MM.1S (cell line): ENCODE results near the gene CITED4.

ENCODE experiments used
- DNase-seq: peaks from one replicate; pipeline ENCODE4 v3.0.0-alpha.2; 2015
- H2AFZ ChIP-seq: fragments of 300-600 bp; sonication (generic); 2 replicates; pipeline ENCODE4 v1.6.0; 2016; ENCODE audit warnings: antibody characterized with exemption, low read length
- H3F3A ChIP-seq: fragments of 300-600 bp; sonication (generic); 2 replicates; pipeline ENCODE4 v1.6.1; 2016; ENCODE audit warnings: mild to moderate bottlenecking, antibody characterized with exemption, low read length, moderate library complexity, mixed read lengths; ENCODE audit not compliant: insufficient read depth
- H3K27ac ChIP-seq: fragments of 300-600 bp; sonication (generic); 2 replicates; pipeline ENCODE4 v1.5.1; 2016; ENCODE audit warnings: mild to moderate bottlenecking, low read length
- H3K27me3 ChIP-seq: fragments of 300-600 bp; sonication (generic); replicated peaks from 2 replicates; pipeline ENCODE4 v1.6.0; 2016; ENCODE audit warnings: low read length; ENCODE audit not compliant: insufficient read depth
- H3K36me3 ChIP-seq: fragments of 300-600 bp; sonication (generic); replicated peaks from 2 replicates; pipeline ENCODE4 v1.6.1; 2016; ENCODE audit warnings: mild to moderate bottlenecking, low read length, mixed read lengths; ENCODE audit not compliant: insufficient read depth
- H3K4me1 ChIP-seq: fragments of 300-600 bp; sonication (generic); 2 replicates; pipeline ENCODE4 v1.6.1; 2016; ENCODE audit warnings: low read length, mixed read lengths
- H3K4me2 ChIP-seq: fragments of 300-600 bp; sonication (generic); 2 replicates; pipeline ENCODE4 v1.6.0; 2016; ENCODE audit warnings: low read depth, low read length
- H3K4me3 ChIP-seq: fragments of 300-600 bp; sonication (generic); 2 replicates; pipeline ENCODE4 v1.5.1; 2016; ENCODE audit warnings: low read length, mixed read lengths
- H3K79me2 ChIP-seq: fragments of 300-600 bp; sonication (generic); 2 replicates; pipeline ENCODE4 v1.6.1; 2016; ENCODE audit warnings: mixed run types, low read length, mixed read lengths
- H3K9ac ChIP-seq: fragments of 300-600 bp; sonication (generic); 2 replicates; pipeline ENCODE4 v1.6.1; 2016; ENCODE audit warnings: low read length, mixed read lengths
- H3K9me2 ChIP-seq: fragments of 300-600 bp; sonication (generic); replicated peaks from 2 replicates; pipeline ENCODE4 v1.6.1; 2016; ENCODE audit warnings: mild to moderate bottlenecking, low read length, mixed read lengths; ENCODE audit not compliant: insufficient read depth
- H3K9me3 ChIP-seq: fragments of 300-600 bp; sonication (generic); replicated peaks from 2 replicates; pipeline ENCODE4 v1.6.1; 2016; ENCODE audit warnings: mild to moderate bottlenecking, low read length, mixed read lengths; ENCODE audit not compliant: insufficient read depth
- H4K20me1 ChIP-seq: fragments of 300-600 bp; sonication (generic); 2 replicates; pipeline ENCODE4 v1.6.1; 2016; ENCODE audit warnings: mild to moderate bottlenecking, low read length, moderate library complexity, mixed read lengths; ENCODE audit not compliant: insufficient read depth
- EZH2 ChIP-seq: fragments of 300-600 bp; sonication (generic); optimal IDR thresholded peaks from 2 replicates; pipeline ENCODE3; 2017; ENCODE audit warnings: low read depth, mild to moderate bottlenecking, antibody characterized with exemption, low read length, mixed read lengths
- EZH2phosphoT487 ChIP-seq: fragments of 300-600 bp; sonication (generic); IDR thresholded peaks from 2 replicates; pipeline ENCODE4 v1.6.1; 2018; ENCODE audit warnings: antibody characterized with exemption, low read length
- TF ChIP-seq, protein P1 (sequence below): fragments of 300-600 bp; sonication (generic); IDR thresholded peaks from 2 replicates; pipeline ENCODE4 v1.5.1; 2016; ENCODE audit warnings: antibody characterized with exemption, low read length, mixed read lengths

Gene CITED4

DNA sequence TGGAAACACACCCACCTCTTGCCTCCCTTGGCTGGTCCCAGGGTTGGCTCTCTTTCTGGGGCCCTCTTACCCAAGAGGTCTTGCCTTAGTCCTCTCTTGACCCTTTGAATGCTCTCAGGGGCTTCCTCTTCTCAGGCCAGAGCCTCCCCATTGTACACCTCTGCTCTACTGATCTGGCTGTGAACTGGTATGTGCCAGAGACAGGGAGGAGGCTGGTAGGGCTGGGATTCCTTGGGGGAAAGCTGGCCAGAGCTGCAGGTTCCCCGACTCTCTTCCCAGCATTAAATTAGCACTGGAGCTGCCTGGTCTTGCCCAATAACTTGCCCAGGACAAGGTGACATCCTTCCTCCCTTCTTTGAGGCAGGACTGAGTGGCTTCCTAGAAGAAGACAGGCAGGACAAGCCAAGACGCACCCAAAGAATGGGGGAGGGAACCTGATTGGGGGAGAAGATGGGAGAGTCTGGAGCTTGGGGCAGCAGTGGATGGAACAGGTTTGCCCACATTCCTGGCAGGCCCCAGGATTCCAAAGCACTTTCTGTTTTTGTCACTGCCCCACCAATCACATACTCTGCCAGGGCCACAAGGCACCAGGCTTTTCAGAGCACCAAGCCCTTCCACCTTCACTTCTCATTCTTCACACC is 37.2 kb upstream of the CITED4 start:
- Histone ChIP-seq H3K9me2 (no peaks in the 10 kb centered on the region), H3K27me3 (no peaks in the 10 kb centered on the region), H3K9me3 (no peaks in the 10 kb centered on the region), H3K36me3 (no peaks in the 10 kb centered on the region), H3K4me1 (no peaks in the 10 kb centered on the region), H2AFZ (no peak overlapping the region), H3K4me3 (no peak overlapping the region), H3K9ac (no peak overlapping the region), H4K20me1 (no peaks in the 10 kb centered on the region), H3K27ac (no peak overlapping the region), H3F3A (no peaks in the 10 kb centered on the region), H3K79me2 (no peaks in the 10 kb centered on the region), H3K4me2 (no peak overlapping the region)
- no peak for TF ChIP-seq EZH2phosphoT487
- DNase-seq: no peak

DNA sequence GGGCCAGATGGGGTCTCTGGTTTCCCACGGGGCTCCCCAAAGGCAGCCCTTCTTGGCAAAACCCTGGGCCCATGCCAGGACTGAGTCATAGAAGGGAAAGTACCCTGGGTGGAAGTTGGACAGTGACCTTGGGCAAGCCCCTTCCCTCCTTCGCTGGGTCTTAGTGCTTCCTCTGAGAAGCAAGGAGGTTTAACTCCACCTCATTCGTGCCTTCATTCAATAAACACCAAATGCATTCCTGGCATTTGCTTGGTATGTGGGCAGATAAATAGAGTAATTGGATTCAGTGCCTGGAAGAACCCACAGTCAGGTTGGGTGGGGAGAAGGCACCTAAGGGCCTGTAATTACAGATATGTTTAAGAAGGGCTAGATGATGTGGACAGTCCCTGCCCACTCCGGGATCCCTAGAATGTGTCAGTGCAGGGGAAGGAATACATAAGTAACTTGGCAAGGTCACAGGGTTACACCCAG is 36.3 kb upstream of the CITED4 start:
- no peaks in the 10 kb centered on the region for H3K9me2 ChIP-seq
- no peak overlapping the region for H3K4me2 ChIP-seq
- no peaks in the 10 kb centered on the region for H3K9me3 ChIP-seq
- no peaks in the 10 kb centered on the region for H3F3A ChIP-seq
- H2AFZ ChIP-seq: no peak overlapping the region
- no peak overlapping the region for H3K27ac ChIP-seq
- no peaks in the 10 kb centered on the region for H4K20me1 ChIP-seq
- TF ChIP-seq, protein P1, sequence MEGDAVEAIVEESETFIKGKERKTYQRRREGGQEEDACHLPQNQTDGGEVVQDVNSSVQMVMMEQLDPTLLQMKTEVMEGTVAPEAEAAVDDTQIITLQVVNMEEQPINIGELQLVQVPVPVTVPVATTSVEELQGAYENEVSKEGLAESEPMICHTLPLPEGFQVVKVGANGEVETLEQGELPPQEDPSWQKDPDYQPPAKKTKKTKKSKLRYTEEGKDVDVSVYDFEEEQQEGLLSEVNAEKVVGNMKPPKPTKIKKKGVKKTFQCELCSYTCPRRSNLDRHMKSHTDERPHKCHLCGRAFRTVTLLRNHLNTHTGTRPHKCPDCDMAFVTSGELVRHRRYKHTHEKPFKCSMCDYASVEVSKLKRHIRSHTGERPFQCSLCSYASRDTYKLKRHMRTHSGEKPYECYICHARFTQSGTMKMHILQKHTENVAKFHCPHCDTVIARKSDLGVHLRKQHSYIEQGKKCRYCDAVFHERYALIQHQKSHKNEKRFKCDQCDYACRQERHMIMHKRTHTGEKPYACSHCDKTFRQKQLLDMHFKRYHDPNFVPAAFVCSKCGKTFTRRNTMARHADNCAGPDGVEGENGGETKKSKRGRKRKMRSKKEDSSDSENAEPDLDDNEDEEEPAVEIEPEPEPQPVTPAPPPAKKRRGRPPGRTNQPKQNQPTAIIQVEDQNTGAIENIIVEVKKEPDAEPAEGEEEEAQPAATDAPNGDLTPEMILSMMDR: no peak
- TF ChIP-seq EZH2phosphoT487: no peak
- no peak for TF ChIP-seq EZH2
- H3K79me2 ChIP-seq: no peaks in the 10 kb centered on the region
- H3K9ac ChIP-seq: no peak overlapping the region
- no peaks in the 10 kb centered on the region for H3K4me1 ChIP-seq
- no peak for DNase-seq
- no peaks in the 10 kb centered on the region for H3K27me3 ChIP-seq
- no peaks in the 10 kb centered on the region for H3K36me3 ChIP-seq
- no peak overlapping the region for H3K4me3 ChIP-seq

DNA sequence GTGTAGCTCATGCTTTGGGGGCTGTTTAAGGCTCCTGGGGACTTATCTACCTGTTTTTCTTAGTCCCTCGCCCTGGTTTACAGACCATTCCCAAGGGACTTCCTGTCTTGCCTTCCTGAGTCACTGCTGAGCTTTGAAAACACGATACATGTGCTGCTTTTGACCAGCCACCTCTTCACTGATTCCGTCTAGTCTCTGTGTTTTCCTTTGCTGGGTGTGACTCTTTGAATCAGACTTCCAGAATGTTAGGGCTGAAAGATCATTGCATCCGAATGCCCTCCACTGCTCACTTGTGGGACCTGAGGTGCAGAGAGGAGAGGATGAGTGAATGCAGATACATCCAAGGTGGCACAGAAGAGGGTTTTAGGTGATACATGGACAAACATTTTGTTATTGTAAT is 35.4 kb upstream of the CITED4 start:
- no peak for DNase-seq
- no peaks in the 10 kb centered on the region for H3K9me2 ChIP-seq
- H3K4me3 ChIP-seq: no peak overlapping the region
- H3K9ac ChIP-seq: no peak overlapping the region
- H3K4me2 ChIP-seq: no peak overlapping the region
- no peaks in the 10 kb centered on the region for H3K36me3 ChIP-seq
- no peaks in the 10 kb centered on the region for H3K27me3 ChIP-seq
- no peak overlapping the region for H2AFZ ChIP-seq
- no peak overlapping the region for H3K27ac ChIP-seq
- H3F3A ChIP-seq: no peaks in the 10 kb centered on the region
- H3K4me1 ChIP-seq: no peaks in the 10 kb centered on the region
- H3K9me3 ChIP-seq: no peaks in the 10 kb centered on the region
- no peaks in the 10 kb centered on the region for H3K79me2 ChIP-seq
- H4K20me1 ChIP-seq: no peaks in the 10 kb centered on the region
- no peak for TF ChIP-seq EZH2
- TF ChIP-seq, protein P1: no peak

- no peak overlapping the region for H3K9ac ChIP-seq
- H3K9me2 ChIP-seq: no peaks in the 10 kb centered on the region
- H3K4me3 ChIP-seq: no peak overlapping the region
- no peak overlapping the region for H2AFZ ChIP-seq
- H3K4me1 ChIP-seq: no peaks in the 10 kb centered on the region
- no peaks in the 10 kb centered on the region for H3K27me3 ChIP-seq
- H3K27ac ChIP-seq: no peak overlapping the region
- no peaks in the 10 kb centered on the region for H3K79me2 ChIP-seq
- DNase-seq: no peak
- no peak for TF ChIP-seq EZH2phosphoT487
- no peak for TF ChIP-seq EZH2
- TF ChIP-seq, protein P1: no peak
- no peaks in the 10 kb centered on the region for H3F3A ChIP-seq
- H3K4me2 ChIP-seq: no peak overlapping the region
- H3K36me3 ChIP-seq: no peaks in the 10 kb centered on the region
- no peaks in the 10 kb centered on the region for H4K20me1 ChIP-seq
- no peaks in the 10 kb centered on the region for H3K9me3 ChIP-seq
Observed at GRCh38 chr1:40896482-40896881, 34.3 kb upstream of the CITED4 start.
